KOPT-K1 (cell line): ENCODE results near the gene TBC1D10B.
A peak's percentile ranks its signal among the peaks of the same experiment; 100 is the strongest.

ENCODE experiments used
- H3K27ac ChIP-seq: fragments of 200-600 bp; sonication (generic); 2 replicates; pipeline ENCODE4 v1.5.1; 2016; ENCODE audit warnings: antibody characterized with exemption, mild to moderate bottlenecking, low read depth, low read length; ENCODE audit not compliant: poor library complexity, severe bottlenecking
- H3K36me3 ChIP-seq: fragments of 200-600 bp; sonication (generic); 2 replicates; pipeline ENCODE4 v1.5.1; 2017; ENCODE audit warnings: antibody characterized with exemption, mild to moderate bottlenecking, low read length, moderate library complexity; ENCODE audit not compliant: insufficient read depth
- H3K9me3 ChIP-seq: fragments of 200-600 bp; sonication (generic); 2 replicates; pipeline ENCODE4 v1.5.1; 2017; ENCODE audit warnings: antibody characterized with exemption, low read length, mild to moderate bottlenecking; ENCODE audit not compliant: insufficient read depth, poor library complexity, severe bottlenecking

TBC1D10B gene

DNA sequence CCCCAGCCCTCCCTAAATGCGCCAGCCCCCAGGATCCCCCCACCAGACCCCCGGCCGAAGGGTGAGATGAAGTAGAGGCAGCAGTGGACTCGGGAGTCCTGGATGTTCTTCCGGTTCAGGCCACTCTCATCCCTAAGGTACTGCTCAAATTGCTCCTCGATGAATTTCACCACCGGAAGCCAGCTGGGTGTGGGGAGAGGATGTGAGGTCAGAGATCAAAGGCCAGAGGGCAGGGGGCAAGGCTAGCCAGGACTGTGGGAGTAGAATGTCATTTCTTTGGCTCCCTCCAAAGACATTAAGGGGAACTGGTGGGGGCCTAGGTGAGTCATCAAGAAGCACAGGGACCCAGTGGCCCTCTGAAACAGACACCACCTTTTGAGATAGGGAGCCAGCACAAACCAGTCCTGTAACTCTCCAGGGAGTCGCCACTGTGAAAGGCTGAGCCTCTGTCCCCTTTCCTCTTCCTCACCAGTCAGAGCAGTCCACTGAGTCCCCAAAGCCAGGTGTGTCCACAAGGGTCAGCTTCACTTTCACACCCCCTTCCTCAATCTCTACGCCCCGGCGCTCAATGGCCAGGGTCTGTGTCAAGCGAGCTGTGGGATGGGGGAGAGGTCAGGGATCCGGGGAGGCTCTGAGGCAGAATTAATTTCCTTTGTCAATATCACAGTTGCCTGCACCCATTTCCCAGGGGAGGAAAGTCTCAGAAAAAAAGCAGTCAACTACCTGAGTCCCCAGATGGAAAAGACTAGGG, 11.2 kb upstream of the TBC1D10B start:
- no peaks in the 10 kb centered on the region for H3K9me3 ChIP-seq
- peak overlapping the region; percentile 98 for H3K27ac ChIP-seq
- peaks cover 18% of the 10 kb centered on the region for H3K36me3 ChIP-seq

DNA sequence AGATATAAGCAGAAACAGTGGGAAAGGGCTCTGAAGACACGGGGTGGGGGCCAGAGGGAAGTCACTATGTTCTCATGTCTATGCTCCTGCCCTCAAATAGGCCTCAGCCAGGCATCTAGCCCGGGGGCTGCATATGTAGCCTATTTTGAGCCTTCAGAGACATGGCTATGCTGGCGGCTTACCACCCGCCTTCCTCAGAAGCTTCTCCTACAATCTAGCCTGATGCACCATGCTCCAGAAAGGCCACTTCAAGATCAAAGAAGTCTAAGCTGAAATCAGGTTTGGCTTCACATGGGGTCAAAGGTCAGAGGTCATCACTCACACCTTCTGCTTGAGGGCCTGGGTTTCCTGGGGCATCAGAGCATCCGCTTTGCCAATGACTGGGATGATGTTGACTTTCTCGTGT, 10.5 kb upstream of the TBC1D10B start:
- peaks cover 25% of the 10 kb centered on the region for H3K36me3 ChIP-seq
- H3K9me3 ChIP-seq: no peaks in the 10 kb centered on the region
- peak overlapping the region; percentile 98 for H3K27ac ChIP-seq

DNA sequence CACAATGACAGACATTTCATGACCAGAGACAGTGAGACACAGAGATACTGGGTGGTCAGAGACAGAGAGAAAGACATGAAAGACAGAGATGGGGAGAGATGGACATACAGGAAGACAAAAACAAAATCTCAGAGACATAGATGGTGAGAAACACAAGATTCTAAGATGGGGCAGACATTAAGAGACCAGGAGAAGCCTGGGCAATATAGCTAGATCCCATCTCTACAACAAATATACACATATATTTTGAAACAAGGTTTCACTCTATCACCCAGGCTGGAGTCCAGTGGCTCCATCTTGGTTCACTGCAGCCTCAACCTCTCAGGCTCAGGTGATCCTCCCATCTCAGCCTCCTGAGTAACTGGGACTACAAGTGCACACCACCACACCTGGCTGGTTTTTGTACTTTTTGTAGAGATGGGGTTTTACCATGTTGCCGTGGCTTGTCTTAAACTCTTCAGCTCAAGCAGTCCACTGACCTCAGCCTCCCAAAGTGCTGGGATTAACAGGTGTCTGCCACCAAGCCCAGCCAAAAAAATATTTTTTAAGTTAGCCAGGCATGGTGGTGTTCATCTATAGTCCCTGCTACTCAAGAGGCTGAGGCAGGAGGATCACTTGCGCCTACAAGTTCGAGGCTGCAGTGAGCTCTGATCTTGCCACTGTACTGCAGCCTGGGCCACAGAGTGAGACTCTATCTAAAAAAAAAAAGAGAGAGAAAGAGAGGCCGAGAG, 9.9 kb upstream of the TBC1D10B start:
- Histone ChIP-seq H3K9me3 (no peaks in the 10 kb centered on the region), H3K36me3 (peaks cover 29% of the 10 kb centered on the region), H3K27ac (peak overlapping the region; percentile 98)

DNA sequence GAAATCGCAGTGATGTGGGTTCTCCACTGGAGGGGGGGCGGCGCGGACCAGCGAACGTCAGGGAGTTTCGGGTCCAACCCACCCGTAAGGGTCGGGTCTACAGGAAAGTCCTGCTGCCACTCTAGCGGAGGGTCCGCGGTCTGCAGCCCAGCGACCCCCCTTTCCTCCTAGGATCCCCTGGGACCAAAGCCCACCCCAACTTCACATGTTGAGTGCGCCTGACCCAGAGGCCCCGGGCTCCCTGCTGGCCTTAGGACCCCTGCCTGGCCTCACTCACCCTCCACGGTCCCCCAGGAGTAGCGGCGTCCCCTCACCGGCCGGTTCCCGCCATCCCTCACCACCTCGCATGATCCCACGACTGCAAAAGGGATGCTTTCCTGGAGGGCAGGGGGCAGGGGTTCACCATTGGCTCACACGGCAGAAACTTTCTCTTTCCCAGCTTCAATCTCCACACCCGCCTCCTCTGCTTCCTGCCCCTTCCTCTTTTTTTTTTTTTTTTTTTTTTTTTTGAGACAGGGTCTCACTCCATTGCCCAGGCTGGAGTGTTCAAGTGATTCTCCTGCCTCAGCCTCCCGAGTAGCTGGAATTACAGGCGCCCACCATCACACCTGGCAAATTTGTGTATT, 9.0 kb upstream of the TBC1D10B start:
- Histone ChIP-seq H3K9me3 (no peaks in the 10 kb centered on the region), H3K36me3 (peaks cover 29% of the 10 kb centered on the region), H3K27ac (peak overlapping the region; percentile 98)

DNA sequence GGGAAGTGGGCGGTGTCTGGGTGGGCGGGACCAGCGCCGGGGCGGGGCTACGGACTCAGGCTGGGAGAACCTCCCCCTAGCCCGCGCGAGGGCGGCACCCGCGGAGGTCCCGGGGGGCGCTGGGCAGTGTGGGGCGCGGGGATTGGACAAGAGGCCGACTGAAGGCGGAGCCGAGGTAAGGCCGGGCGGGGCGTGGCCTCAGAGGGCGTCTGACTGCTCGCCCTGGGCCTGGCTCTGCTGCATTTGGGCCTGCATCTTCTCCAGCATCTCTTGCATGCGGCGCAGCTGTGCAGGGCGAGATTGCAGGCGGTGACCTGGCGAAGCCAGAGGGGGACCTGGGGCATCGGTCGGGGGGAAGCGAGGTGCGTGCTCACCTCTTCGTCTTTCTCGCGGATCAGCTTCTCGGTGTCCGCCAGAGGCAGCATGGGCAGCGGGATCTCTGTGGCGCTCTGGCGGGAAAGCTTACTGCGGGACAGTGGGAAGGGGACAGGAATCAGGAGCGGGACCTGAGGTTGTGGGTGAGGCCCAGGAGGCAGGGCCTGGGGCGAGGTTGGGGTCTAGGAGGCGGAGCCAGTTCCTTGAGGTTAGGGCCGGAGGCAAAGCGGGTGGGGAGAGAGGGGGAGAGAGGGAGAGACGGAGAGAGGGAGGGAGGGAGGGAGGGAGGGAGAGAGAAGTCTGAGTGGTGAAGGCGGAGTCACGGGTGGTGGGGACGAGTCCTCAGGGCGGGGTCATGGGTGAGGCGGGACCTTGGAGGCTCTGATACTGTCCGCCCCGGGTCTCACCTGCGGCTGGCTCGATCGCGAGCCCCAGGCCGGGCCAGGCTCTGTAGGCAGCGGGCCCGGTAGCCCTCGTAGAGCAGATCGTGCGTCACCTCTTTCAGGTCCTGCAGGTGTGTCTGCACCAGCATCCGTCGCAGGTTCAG, 8.2 kb upstream of the TBC1D10B start:
- peaks cover 29% of the 10 kb centered on the region for H3K36me3 ChIP-seq
- H3K27ac ChIP-seq: peak overlapping the region; percentile 98
- H3K9me3 ChIP-seq: no peaks in the 10 kb centered on the region

DNA sequence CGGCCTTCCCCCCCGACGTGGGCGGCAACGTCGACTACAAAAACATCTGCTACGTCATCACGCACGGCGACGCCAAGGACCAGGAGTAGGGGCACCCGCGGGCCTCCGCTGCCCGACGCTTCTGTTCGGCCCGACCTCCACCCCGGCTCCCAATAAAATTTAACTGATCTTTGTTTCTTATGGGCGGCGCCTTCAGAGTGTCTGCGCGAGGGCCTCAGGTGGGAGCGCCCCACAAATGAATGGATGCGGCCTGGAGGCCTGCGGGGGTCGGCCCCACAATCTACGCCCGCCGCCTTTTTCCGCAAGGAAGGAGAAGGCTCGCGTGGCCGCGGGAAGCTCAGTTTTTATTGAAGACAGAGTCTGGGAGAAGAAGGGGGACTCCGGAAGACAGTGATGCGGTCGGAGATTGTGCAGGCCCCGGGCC, 7.5 kb upstream of the TBC1D10B start:
- Histone ChIP-seq H3K9me3 (no peaks in the 10 kb centered on the region), H3K36me3 (peaks cover 29% of the 10 kb centered on the region), H3K27ac (peak overlapping the region; percentile 98)

DNA sequence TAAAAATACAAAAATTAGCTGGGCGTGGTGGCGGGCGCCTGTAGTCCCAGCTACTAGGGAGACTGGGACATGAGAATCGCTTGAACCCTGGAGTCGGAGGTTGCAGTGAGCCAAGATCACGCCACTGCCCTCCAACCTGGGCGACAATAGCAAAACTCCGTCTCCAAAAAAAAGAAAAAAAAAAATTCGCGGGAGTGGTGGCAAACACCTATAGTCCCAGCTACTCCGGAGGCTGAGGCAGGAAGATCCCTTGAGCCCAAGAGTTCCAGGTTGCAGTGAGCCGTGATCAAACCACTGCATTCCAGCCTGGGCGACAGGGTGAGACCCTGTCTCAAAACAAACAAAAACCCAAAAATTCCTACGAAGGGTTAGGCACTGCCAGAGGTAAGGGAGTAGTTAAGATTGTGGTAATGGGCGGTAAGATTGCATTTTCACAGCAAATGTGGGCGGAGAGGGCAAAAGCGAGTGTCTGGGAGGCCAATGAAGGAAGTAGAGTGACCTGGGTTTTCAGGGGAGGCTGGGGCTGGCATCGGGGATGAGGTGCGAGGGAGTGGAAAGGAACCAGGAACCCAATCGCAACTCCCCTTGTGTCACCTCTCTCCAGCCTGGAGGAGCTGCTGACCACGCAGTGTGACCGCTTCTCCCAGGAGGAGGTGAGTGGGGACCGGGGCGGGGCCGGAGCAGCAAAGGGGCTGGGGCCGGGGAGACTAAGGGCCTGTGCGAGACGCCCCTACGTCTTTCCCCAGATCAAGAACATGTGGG, 6.9 kb upstream of the TBC1D10B start:
- peak overlapping the region; percentile 98 for H3K27ac ChIP-seq
- no peaks in the 10 kb centered on the region for H3K9me3 ChIP-seq
- peaks cover 29% of the 10 kb centered on the region for H3K36me3 ChIP-seq

DNA sequence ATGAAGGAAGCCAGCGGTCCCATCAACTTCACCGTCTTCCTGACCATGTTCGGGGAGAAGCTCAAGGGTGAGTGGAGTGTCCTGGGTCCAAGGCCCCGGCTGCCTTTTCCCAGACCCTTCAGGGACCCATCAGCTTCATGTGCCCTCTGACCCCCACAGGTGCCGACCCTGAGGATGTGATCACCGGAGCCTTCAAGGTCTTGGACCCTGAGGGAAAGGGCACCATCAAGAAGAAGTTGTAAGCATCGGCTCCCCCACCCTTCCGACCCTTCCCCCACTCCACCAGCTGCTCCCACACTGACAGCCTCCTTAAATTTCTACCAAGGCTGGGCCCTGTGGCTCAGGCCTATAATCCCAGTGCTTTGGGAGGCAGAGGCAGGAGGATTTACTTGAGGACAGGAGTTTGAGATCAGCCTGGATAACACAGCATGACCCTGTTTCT, 6.2 kb upstream of the TBC1D10B start:
- H3K9me3 ChIP-seq: no peaks in the 10 kb centered on the region
- peaks cover 29% of the 10 kb centered on the region for H3K36me3 ChIP-seq
- peak overlapping the region; percentile 98 for H3K27ac ChIP-seq

DNA sequence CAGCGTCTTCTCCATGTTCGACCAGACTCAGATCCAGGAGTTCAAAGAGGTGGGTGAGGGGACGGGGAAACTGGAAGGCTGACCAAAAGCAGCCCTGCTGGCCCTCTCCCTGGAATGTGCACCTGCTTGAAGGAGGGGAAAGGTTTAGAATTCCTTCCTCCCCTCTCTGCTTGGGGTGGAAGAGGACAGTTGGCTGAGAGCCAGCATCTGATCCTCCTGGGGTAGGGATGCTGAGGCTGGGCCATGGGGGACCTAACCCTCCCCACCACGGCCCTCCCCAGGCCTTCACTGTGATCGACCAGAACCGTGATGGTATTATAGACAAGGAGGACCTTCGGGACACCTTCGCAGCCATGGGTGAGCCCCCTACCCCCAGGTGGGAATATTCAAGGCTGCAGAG, 5.6 kb upstream of the TBC1D10B start:
- Histone ChIP-seq H3K36me3 (peaks cover 29% of the 10 kb centered on the region), H3K27ac (no peak overlapping the region), H3K9me3 (no peaks in the 10 kb centered on the region)

DNA sequence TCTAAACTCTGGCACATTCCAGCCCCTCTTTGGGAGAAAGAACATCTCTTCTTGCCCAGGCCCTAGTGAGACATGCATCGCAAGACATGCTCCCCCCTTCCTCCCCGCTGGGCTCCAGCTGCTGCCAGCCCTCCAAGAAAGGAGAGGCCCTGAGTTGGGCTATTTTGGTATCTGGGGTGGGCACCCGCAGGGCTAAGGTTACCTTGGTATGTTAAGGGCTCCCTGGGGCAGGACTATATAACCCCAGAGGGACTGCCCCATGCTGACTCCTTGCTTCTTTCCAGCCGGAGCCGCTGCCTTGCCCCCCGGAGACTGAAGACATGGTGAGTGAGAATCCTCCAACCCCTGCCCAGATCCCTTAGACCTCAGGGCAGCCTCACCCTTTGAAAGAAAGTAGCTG, 4.2 kb upstream of the TBC1D10B start, which contains the start of gene MYL11:
MYL11 (plus strand) TSS at position 265 of the 400 bp plus-strand sequence; CDS start at position 321, 56 bp downstream.
- no peaks in the 10 kb centered on the region for H3K9me3 ChIP-seq
- no peak within 1 kb of the TSS for H3K27ac ChIP-seq
- H3K36me3 ChIP-seq: peaks cover 17% of the 10 kb centered on the region

DNA sequence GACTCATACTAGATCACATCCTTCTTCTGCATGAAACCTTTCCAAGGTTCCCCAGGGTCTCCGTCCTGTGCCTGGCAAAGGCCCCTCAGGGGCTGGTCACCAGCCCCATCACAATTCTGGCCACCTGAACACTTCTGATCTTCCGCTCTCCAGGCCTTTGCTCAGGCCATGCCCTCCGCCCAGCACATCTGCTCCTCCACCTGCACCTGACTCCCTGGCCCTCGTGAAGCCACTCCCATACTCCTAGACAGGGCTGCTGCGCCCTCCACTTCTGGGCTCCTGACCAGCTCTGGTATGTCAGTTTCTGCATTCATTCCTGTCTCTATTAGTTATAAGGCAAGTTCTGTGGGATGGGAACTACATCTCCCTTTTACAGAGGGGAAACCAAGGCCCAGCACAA, 2.4 kb upstream of the TBC1D10B start:
- peak overlapping the region; percentile 73 for H3K27ac ChIP-seq
- H3K36me3 ChIP-seq: peaks cover 11% of the 10 kb centered on the region; the same call in 1 of the 2 replicates
- no peaks in the 10 kb centered on the region for H3K9me3 ChIP-seq

DNA sequence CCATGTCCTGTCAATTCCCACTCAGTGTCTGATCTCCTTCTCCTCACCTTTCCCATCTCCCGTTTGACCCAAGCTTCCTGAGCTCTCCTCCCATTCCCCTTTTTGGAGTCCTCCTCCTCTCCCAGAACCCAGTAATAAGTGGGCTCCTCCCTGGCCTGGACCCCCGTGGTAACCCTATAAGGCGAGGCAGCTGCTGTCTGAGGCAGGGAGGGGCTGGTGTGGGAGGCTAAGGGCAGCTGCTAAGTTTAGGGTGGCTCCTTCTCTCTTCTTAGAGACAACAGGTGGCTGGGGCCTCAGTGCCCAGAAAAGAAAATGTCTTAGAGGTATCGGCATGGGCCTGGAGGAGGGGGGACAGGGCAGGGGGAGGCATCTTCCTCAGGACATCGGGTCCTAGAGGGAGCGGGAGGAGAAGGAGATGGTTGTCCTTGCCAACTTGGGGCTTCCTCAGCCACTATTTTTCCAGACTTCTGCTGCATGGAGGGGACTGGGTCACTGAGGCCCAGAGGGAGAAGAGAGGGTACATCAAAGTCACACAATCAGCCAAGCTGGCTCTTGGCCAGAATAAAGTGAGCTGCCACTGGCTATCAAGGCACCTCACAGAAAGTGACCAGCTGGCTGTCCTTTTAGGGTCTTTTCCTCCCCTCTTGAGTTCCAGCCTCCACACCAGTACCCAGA, 1.9 kb upstream of the TBC1D10B start:
- H3K36me3 ChIP-seq: peaks cover 15% of the 10 kb centered on the region; the same call in 1 of the 2 replicates
- no peaks in the 10 kb centered on the region for H3K9me3 ChIP-seq
- H3K27ac ChIP-seq: peak overlapping the region; percentile 73

DNA sequence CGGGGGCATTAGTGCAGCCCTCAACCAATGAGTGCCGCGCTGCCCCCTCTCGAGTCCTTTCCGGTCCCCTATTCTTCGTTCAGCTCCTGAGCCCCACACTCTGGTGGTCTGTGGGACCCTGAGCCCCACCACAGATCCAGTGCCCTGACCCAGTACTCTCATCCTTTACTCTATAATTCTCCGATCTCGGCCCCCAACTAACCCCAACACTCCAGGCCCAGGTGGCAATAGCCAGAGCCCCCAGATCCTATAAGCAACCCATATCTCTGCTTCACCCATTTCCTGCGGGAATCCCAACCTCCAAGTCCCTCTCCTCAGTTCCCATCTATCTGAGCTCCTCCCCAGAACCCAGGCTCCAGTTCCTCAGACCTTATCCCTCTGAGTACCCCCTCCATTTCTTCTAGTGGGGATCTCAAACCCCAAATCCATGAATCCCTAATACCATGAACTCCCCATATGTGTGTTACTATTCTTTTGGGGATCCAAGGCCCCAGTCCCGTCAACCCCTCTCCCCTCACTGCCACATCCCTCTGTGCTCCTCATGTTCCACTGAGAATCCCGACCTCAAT, 1.0 kb upstream of the TBC1D10B start:
- Histone ChIP-seq H3K36me3 (peaks cover 20% of the 10 kb centered on the region; the same call in 1 of the 2 replicates), H3K9me3 (no peaks in the 10 kb centered on the region), H3K27ac (peak overlapping the region; percentile 73)
